Panc1 (cell line): ENCODE data around the gene PROM2. TPM values are rescaled to one million over a fixed set of nuclear protein-coding genes. Genes with fewer than 3 reads are reported as not detected.

Experiments
- ATAC-seq: fragments of 200-7000 bp; cut with Tn5 transposase; 2 replicates; pipeline ENCODE4 v1.9.1; 2020; ENCODE audit warnings: mild to moderate bottlenecking, moderate library complexity
- BruUV-seq: library from RNA; stranded (reverse); fragments of 400-500 nt; replicated peaks from 2 replicates; lab custom pipeline; 2021; lab: Mats Ljungman, UMichigan
- CTCF ChIA-PET: fragments of 300-600 bp; sonication (Branson Sonifier 250); formaldehyde crosslinking; loops from one replicate; lab custom pipeline; 2022; ENCODE audit warnings: antibody characterized with exemption; lab: Charles Lee
- POLR2A ChIA-PET: fragments of 300-600 bp; sonication (Branson Sonifier 250); formaldehyde crosslinking; loops from one replicate; lab custom pipeline; 2022; ENCODE audit warnings: antibody characterized with exemption; lab: Charles Lee
- DNase-seq: peaks from one replicate; pipeline ENCODE4 v3.0.0-alpha.2; 2010; ENCODE audit warnings: low read depth, low spot score
- H3K27ac ChIP-seq: 2 replicates; pipeline ENCODE4 v1.5.1; 2011; ENCODE audit warnings: mild to moderate bottlenecking, low read length, inconsistent platforms
- H3K27me3 ChIP-seq: fragments of 200-500 bp; sonication (Bioruptor generic); 2 replicates; pipeline ENCODE4 v1.6.0; 2014; ENCODE audit warnings: low read length, inconsistent platforms; ENCODE audit not compliant: control insufficient read depth, insufficient read depth
- H3K36me3 ChIP-seq: fragments of 200-500 bp; sonication (Bioruptor generic); 2 replicates; pipeline ENCODE4 v1.5.1; 2014; ENCODE audit warnings: inconsistent platforms, mild to moderate bottlenecking, low read length, moderate library complexity; ENCODE audit not compliant: control insufficient read depth, insufficient read depth
- H3K4me1 ChIP-seq: 2 replicates; pipeline ENCODE4 v1.5.1; 2011; ENCODE audit warnings: inconsistent platforms, mild to moderate bottlenecking, low read length, moderate library complexity; ENCODE audit not compliant: control insufficient read depth, insufficient read depth
- H3K4me3 ChIP-seq, 2 experiments: 2 replicates each; pipeline ENCODE4 v1.5.1; 2011 to 2012; ENCODE audit warnings: low read depth in 2 of 2, low read length in 2 of 2, mild to moderate bottlenecking in 2 of 2, inconsistent platforms in 1 of 2, moderate library complexity in 1 of 2
- H3K9me3 ChIP-seq: fragments of 200-500 bp; sonication (Bioruptor generic); 2 replicates; pipeline ENCODE4 v1.5.1; 2014; ENCODE audit warnings: low read depth, mild to moderate bottlenecking, inconsistent platforms, low read length, moderate library complexity; ENCODE audit not compliant: control insufficient read depth, insufficient read depth
- CTCF ChIP-seq: fragments of 450-650 bp; IDR thresholded peaks from 2 replicates; pipeline ENCODE4 v1.5.1; 2017; ENCODE audit warnings: mild to moderate bottlenecking
- POLR2AphosphoS5 ChIP-seq: IDR thresholded peaks from 2 replicates; pipeline ENCODE4 v1.6.1; 2012; ENCODE audit warnings: mild to moderate bottlenecking, low read depth, low read length, moderate library complexity
- REST ChIP-seq, 2 experiments: IDR thresholded peaks; 2 replicates each; pipeline ENCODE4 v1.6.1; 2011 to 2012; ENCODE audit warnings: low read depth in 2 of 2, control low read depth in 1 of 2, low read length in 1 of 2, mild to moderate bottlenecking in 1 of 2, moderate library complexity in 1 of 2; ENCODE audit not compliant: insufficient read depth in 1 of 2
- SIN3A ChIP-seq: IDR thresholded peaks from 2 replicates; pipeline ENCODE4 v1.6.1; 2012; ENCODE audit warnings: low read depth, mild to moderate bottlenecking, low read length, moderate library complexity, borderline replicate concordance; ENCODE audit not compliant: insufficient read depth
- TCF7L2 ChIP-seq: IDR thresholded peaks from 2 replicates; pipeline ENCODE4 v1.6.1; 2011; ENCODE audit warnings: mild to moderate bottlenecking, low read depth, low read length, inconsistent platforms
- in situ Hi-C: cut with HindIII; loops from 2 replicates; pipeline ENCODE4 v1.10.0; 2016; ENCODE audit warnings: low sequenced_read_pairs, low pct_unique_long_range_greater_than_20kb
- intact Hi-C: fragments of 100-400 bp; cut with micrococcal nuclease; formaldehyde crosslinking; loops from one replicate; pipeline ENCODE4 v1.10.0; 2022; ENCODE audit not compliant: unreplicated experiment
- total RNA-seq: library from RNA; stranded (reverse); gene quantifications from one replicate; pipeline ENCODE4 v1.2.1, GENCODE V29; 2021; ENCODE audit not compliant: unreplicated experiment

The PROM2 gene
- total RNA-seq, 1 experiment from 2014 or later: 1.4 TPM

GRCh38 chr2:95278637-95279225 is 4.5 kb downstream of the PROM2 start:
- ChIA-PET CTCF (no interaction called here), POLR2A (no interaction called here)
- no TSS peak for BruUV-seq
- Histone ChIP-seq H3K36me3 (no peaks in the 10 kb centered on the region), H3K4me3 (no peak overlapping the region), H3K4me1 (no peaks in the 10 kb centered on the region), H3K27me3 (no peaks in the 10 kb centered on the region), H3K9me3 (no peaks in the 10 kb centered on the region), H3K27ac (no peak overlapping the region)
- ATAC-seq (no peak), DNase-seq (no peak)
- intact Hi-C loops (no loop called here), in situ Hi-C loops (no loop called here)
- no peak for TF ChIP-seq CTCF
- no peak for TF ChIP-seq SIN3A
- TF ChIP-seq TCF7L2: no peak
- no peak for TF ChIP-seq REST (IDR thresholded peaks at IDR 0.05; ENCODE audit: insufficient read depth in 1 of 2, low read depth in 2 of 2, low read length in 1 of 2)
- no peak for TF ChIP-seq POLR2AphosphoS5

GRCh38 chr2:95279435-95280035 is 5.3 kb downstream of the PROM2 start:
- in situ Hi-C loops (no loop called here), intact Hi-C loops (no loop called here)

More at GRCh38 chr2:95279435-95280035, 5.3 kb downstream of the PROM2 start:
- Histone ChIP-seq H3K4me3 (no peak overlapping the region), H3K9me3 (no peaks in the 10 kb centered on the region), H3K36me3 (no peaks in the 10 kb centered on the region), H3K27me3 (no peaks in the 10 kb centered on the region), H3K4me1 (no peaks in the 10 kb centered on the region), H3K27ac (no peak overlapping the region)
- ATAC-seq (no peak), DNase-seq (no peak)
- ChIA-PET CTCF (no interaction called here), POLR2A (no interaction called here)
- no TSS peak for BruUV-seq
- TF ChIP-seq TCF7L2 (no peak), POLR2AphosphoS5 (no peak), SIN3A (no peak), REST (IDR thresholded peaks at IDR 0.05; ENCODE audit: insufficient read depth in 1 of 2, low read depth in 2 of 2, low read length in 1 of 2) (no peak), CTCF (no peak)
